Activated T-helper 1 cell treated with Interleukin-2 at 50 U/mL for 16 hours (primary cell): ENCODE results near the gene NPHP4.
"Not testable (repeated sequence)": the region's sequence is repeated elsewhere in the genome, so short reads cannot be mapped to it uniquely, and the experiment has no call there.

Experiments
- DNase-seq: peaks from one replicate; pipeline ENCODE4 v3.0.0-alpha.2; 2020; ENCODE audit warnings: low read depth

Gene NPHP4

DNA sequence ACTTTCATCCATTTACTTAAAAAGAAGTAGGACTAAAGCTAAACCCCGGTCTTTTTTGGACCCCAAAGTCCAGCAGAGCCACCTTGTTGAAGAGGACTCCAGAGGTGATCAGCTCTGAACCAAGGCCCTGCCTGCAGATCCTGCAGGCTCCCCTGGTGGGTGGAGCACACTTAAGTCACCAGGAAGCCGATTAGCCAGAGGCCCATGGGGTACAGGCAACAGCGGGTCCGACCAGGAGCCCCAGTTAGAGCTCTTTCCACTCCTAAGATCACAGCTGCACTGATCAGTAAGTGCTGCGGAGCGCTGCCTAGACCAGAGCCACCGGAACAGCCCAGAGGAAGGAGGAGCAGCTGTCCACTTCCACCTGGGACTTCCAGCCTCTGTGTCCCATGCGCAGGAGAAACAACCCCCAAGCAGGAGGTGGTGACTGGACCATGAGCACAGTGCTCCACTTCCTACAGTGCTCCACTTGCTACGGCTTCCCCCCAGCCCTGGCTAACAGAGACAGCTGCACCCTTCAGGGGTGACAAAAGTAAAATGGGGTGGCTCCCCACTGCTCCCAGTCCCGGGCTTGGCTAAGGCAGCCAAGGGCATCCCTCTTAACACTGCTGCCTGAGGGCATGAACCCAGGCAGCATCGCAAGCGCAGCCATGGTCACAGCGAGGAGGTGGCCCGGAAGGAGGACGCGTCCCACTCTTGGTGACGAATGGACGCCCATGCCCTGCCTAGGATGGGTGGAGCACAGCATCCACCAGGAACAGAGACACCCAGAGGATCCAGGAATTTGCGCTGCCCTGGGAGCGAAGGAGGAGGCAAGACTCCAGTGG lies 58.0 kb downstream of the NPHP4 start:
- DNase-seq = no peak

DNA sequence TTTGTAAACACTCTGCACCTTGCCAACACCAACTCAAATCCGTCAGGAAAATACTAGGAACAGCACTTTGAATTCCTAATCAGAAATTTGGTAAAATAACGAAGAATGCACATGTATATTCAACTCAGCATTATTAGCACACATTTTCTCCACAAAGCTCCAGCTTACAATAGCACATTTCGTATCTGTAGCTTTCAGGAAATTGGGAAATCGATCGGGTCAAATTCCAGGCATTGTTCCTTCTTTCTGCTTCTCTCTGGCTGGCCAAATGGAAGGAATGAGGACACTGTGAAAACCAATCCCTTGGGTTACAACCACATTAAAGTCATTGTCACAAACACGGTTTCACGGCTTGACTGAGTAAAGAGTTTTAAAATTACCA lies 58.6 kb downstream of the NPHP4 start:
- no peak for DNase-seq

DNA sequence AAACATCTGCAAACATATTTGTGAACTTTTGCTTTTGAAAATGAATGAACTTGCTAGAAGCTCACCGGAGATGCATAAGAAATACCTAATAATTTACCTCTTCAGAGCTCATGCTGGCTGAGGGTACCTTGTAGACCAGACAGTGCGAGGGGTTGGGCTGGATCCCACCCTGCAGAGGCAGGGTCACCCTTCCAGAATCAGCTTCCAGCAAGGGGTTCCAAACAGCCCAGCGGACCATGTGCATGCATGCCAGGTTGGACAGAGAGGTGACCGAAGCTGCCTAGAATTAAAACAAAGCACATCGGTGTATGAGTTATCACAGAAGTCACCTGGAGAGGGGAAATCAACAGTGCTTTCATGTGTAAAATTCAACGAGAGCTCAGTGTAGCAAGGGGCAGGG lies 59.2 kb downstream of the NPHP4 start:
- no peak for DNase-seq

- DNase-seq = no peak
Observed at GRCh38 chr1:5928714-5929400, 63.4 kb downstream of the NPHP4 start.

DNA sequence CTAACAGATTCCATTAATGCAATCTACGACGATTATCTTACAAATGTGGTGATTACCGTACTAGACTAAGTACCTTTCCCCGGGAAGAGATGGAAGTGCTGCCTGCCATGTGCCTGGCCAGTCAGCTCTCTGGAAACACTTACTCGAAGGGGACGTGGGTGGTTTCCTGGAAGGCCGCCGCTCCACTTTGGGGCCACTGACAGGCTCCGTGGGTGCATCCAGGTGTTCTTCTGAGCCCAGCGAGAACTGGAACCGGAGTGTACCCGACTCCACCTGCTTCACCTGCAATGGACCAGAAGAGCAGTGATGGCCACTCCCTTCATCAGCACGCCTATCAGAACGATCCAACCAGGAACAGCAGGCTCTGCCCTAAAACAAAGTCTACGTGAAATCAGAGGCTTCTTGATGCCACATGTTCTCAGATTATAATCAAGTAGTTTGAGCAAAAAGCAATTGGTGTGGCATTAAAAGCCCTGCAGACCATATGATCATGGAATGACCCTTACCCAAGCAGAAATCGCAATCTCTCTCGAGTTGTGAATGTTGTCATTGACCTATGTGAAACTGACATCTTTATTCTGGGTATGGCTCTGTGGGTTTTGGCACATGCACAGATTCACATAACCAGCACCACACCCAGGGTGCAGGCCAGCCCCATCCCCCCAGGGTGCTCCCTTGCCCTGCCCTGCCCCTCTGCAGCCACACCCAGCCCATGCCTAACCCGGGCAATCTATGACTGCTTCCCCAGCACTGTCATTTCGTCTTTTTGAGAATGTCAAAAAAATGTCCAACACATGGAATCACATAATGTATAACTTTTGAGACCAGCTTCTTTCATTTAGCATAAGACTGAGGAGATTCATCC lies 64.5 kb downstream of the NPHP4 start:
- no peak for DNase-seq

DNA sequence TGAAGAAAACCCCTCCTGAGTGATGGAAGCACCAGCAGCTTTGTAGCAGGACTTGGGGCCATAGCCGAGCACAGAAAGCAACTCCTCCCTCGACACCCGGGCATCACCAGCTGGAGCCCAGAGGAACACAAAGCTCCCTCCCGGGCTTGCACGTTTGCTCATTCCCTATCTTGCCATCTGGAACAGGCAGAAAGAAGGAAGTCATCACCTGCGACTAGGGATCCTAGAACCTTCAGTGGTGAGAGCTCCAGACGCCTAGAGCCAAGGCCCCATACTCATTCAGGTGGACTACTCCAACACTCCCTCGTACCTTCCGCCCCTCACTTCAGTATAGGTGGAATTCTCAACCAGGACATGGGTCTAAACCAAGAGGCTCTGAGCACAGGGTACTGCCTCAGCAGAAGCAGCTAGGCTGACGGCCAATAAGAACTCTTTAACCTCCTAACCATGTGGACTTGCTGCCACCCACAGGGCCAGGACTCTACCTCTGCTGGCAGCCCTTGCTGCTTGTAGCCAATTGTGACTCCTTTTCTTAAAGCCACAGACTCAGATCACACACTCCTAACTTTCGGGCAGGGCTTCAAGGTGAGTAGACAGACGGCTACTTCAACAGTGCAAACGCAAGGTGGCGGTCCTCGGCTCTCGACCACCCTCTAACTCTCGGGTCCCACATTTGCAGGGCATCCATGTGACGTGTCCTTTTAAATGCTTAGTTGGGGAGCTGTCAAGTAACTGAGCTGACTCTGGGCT lies 65.4 kb downstream of the NPHP4 start:
- no peak for DNase-seq

DNA sequence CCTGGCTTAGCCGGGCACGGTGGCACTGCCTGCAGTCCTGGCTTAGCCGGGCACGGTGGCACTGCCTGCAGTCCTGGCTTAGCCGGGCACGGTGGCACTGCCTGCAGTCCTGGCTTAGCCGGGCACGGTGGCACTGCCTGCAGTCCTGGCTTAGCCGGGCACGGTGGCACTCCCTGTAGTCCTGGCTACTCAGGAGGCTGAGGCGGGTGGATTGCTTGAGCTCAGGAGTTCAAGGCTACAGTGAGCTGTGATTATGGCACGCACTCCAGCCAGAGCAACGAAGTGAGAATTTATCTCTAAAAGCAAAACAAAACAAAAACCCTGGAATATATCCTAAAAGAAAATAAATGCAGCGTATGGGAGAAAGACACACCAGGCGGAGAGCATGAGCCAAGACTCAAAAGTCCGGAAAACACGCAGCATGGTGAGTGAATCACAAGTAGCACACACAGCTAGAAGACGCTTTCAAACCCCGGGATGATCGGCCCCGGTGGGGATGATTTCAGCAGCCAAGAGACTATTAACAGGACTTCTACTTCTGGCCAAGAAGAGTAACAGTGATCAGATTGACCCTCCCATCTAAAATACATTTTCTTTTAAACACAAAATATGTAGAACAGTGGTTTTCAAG lies 69.4 kb downstream of the NPHP4 start:
- not testable (repeated sequence) for DNase-seq

GRCh38 chr1:5921671-5922070 lies 70.6 kb downstream of the NPHP4 start:
- no peak for DNase-seq

DNA sequence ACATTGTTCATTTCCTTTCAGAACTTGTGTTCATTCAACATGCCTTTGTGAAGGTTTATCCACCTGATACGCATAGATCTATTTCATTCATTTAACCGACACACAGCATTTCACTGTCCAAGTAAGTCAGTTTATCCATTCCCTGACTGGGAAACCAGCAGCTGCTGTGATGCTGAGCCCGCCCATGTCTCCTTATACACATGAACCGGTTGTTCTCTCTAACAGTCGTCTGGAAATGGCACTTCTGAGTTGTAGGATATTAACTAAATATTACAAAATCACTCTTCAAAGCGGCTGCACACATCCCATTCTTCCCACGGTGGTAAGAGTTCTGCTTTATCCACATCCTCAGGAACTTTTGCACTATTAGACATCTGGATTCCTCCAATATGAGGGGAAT lies 71.1 kb downstream of the NPHP4 start:
- no peak for DNase-seq

- no peak for DNase-seq
Observed at GRCh38 chr1:5920201-5920600, 72.0 kb downstream of the NPHP4 start.

DNA sequence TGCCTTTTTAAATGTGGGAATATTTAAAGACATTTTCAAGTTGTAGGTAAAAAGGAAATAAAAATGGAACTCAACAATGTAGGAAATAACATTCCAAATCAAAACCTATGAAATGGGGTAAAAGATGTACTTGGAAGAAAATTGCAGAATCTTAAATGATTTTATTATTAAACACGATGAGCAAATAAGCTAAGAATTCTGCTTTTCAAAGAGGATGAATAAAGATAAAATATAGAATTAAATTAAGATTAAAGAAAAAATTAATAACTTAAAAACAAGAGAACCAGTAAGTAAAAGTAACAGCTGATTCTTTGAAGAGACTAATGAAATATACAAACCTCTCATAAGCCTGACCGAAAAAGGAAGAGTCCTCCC lies 74.0 kb downstream of the NPHP4 start:
- DNase-seq = no peak

GRCh38 chr1:5917591-5918274 lies 74.5 kb downstream of the NPHP4 start:
- no peak for DNase-seq

- no peak for DNase-seq
Observed at GRCh38 chr1:5917281-5917590, 75.0 kb downstream of the NPHP4 start.

GRCh38 chr1:5916572-5917280 lies 75.5 kb downstream of the NPHP4 start:
- no peak for DNase-seq

GRCh38 chr1:5915587-5916571 lies 76.3 kb downstream of the NPHP4 start:
- no peak for DNase-seq

DNA sequence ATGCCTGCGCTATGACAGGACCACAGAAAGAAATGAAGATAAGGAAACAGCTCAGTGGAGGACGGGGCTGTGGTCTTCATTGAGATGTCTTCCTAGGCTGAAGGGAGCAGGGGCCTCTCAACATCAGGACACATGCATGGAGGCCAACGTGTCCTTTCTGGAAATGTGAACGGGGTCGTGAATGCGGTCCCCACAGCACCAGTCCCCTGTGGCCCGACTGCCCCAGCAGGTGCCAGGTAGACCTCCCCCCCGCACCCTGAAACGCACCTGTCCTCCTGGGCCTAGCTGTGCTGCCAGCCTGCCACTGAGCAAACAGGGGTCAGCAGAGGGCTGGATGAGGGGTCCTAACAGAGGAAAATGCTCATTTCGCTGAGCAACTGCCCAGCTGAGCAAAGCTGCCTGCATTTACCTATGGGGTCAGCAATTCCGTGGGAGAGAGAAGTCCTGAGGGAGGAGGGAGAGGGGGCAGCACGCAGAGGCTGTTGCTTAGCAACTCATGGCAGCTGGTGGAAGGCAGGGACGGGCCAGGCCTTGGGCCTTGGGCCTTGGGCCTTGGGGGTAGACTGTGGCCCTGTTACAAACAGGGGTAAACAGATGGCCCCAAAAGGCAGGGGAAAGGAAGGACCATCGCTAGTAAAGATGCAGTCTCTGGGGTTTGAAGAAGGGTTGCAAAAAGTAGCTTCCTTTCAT lies 77.4 kb downstream of the NPHP4 start:
- DNase-seq = no peak

DNA sequence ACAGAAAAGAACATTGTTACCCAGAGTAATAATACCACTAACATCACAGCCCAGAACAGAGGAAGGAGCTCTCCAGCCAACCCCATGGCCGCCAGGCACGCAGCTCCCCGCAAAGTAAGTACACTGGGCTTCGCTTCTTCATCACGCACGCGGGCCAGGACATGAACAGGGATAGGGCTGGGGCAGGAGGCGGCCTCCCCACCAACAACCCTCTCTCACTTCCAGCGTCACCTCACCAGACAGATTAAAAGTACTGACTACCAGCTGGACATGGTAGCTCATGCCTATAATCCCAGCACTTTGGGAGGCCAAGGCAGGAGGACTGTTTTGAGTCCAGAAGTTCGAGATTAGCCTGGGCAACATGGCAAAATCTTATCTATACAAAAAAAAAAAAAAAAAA lies 78.3 kb downstream of the NPHP4 start:
- DNase-seq = no peak

- DNase-seq = no peak
Observed at GRCh38 chr1:5913078-5913845, 79.0 kb downstream of the NPHP4 start.
